ENCODE measurements around the gene ADAMTS10.
"Not testable (repeated sequence)": the region's sequence is repeated elsewhere in the genome, so short reads cannot be mapped to it uniquely, and the experiment has no call there.

The ADAMTS10 gene

DNA sequence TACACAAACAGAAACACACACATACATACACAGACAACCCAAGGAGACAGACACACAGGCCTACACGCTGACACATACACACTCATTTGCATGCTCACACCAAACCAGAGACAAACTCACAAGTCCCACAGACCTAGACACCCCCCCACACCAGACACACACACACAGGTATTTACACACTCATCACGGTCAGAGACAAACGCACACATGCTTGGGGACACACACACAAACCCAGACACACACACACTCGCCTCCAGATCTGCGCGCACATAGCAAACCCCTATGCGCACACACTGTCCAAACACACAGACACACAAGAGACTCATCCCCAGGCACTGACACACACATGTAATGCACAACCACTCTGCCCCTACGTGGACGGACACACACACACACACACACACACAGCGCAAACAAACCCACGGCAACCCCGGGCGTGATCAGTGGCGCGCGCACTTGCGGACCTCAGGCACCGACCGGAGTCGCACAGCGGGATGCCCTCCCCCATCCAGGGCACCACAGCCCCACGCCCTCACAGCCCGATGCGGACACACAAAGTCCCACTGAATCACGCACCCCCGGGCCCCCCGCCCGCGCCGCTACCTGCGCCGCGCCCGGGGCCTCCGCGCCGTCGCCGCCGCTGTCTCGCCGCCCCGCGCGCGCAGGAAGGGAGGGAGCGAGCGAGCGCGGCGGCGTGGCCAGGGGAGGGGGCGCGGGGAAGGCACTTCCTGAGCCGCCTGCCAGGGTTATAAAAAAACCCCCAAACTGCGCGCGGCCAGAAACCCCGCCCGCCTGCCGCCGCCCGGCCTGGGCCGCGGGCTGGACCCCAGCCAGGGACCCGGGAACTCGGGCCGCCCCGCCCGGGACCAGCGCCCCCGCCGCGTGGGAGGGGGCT, at the start of gene ADAMTS10:
Gene ADAMTS10 (minus strand): TSS at position 675 of the 895 bp plus-strand sequence. CDS start 5,005 bp downstream, outside the sequence.
- peak; percentile 43 for DNase-seq (ENCODE audit: low read depth)

DNA sequence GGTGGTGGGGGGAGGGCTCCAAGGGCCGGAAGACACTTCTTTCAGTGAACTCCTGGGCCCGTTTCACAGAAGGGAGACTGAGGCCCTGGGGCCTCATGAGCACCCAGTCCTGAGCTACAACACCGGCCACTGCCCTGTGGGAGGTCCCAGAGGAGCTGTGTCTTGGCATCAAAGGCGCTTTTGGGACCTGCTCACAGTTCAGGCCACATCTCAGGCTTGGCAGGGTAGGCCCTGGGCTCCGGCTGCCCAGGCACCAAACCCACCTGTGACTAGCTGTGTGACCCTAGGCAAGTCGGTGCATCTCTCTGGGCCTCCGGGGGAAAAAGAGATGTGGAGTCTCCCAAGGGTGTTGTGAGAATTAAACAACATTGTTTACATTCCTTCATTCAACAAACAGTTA, 49.4 kb upstream of the ADAMTS10 start:
- no peak for DNase-seq (ENCODE audit: low read depth)

DNA sequence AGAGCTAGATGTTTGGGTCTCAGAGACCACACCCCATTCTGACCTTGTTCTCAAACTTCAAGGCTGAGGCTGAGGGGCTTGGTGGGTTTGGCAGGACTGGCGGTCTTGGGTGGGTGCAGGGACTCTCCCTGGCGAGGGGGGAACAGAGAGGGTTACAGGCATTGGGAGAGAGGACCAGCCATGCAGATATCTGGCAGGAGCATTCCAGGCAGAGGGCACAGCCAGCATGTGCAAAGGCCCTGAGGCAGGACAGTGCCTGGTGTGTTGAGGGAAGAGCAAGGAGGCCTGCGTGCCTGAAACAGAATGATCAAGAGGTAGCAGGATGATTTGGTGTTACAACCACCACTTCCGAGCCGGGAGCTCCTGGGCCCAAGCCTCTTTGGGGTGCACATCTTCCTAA, 47.4 kb upstream of the ADAMTS10 start:
- no peak for DNase-seq (ENCODE audit: low read depth)

DNA sequence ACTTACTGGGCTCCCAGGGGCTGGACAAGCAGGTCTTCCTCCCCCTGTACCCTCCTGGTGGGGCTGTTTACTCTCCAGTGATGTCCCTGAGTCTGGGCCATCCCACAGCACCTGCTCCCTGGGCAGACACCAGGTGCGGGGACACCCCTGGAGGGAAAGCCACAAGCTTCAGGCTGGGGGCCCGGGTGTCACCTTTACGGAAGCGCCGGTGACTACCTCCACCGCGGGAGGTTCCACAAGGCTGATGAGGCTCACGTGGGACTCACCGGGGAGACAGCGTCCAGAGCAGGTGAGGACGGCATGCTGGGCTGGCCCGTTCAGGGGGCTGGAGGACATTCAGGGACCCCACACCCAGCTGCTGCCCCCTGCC, 44.8 kb upstream of the ADAMTS10 start:
- no peak for DNase-seq (ENCODE audit: low read depth)

DNA sequence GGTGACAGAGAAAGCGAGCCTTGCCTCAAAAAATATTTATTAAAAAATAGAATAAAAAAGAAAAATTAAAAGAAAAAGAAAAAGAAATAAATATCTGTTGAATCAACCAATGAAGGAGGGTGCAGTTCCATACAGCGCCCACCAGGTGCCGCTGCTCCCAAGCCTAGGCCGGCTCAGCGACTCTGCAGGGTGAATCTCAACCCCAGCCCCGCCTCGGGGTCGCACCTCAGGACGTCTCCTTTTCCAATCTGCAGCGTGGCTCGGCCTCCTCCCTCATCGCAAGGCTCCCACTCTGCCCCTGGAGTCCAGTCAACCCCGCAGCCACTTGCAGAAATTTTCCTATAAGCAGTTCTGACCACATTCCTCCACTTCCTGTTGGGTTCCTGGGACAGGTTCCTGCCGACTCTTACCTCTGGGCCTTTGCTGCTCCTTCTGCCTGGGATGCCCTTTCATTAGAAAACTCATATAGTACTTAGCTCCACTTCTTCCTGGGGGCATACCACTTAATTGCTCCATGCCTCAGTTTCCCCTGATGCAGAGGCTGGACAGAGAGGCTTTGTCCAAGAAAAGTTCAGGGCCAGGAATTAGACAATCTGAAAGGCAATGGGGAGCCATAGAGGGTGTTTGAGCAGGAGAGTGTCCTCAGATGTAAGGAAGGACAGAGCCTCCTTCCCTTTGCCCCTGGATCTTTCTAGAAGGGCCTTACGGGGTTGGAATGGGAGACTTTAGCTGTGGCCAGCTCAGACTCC, 44.2 kb upstream of the ADAMTS10 start:
- DNase-seq (ENCODE audit: low read depth), result peak; percentile 1

DNA sequence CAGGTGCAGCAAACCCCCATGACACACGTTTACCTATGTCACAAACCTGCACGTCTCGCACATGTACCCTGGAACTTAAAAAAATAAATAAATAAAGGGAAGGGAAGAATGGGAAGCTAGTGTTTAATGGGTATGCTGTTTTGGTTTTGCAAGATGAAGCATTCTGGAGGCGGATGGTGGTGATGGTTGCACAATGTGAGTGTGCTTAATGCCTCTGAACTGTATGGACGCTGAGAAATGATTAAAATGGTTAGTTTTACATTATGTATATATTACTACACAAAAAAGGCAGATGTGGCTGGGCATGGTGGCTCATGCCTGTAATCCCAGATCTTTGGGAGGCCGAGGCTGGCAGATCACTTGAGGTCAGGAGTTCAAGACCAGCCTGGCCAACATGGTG, 37.7 kb upstream of the ADAMTS10 start:
- DNase-seq (ENCODE audit: low read depth), result no peak

DNA sequence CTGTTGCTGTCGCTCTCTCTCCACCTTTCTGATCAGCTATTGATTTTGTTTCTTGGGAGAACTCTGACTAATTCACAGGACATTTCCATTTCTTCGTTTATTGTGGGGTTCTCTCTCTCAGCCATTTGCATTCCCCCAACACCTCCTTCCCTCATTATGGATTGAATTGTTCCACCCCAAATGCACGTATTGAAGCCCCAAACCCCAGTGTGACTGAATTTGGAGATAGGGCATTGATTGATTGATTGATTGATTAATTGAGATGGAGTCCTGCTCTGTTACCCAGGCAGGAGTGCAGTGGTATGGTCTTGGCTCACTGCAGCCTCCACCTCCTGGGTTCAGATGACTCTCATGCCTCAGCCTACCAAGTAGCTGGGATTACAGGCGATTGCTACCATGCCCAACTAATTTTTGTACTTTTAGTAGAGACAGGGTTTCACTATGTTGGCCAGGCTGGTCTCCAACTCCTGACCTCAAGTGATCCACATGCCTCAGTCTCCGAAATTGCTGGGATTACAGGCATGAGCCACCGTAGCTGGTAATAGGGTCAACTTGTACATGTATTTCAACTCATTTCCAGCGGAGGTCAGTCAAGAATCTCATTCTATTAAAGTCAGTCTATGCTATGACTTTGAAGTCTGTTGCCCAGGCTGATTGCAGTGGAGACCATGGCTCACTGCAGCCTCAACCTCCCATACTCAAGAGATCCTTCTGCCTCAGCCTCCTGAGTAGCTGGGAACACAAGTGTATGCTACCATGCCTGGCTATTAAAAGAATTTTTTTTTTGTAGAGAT, 33.5 kb upstream of the ADAMTS10 start:
- DNase-seq (ENCODE audit: low read depth), result no peak

DNA sequence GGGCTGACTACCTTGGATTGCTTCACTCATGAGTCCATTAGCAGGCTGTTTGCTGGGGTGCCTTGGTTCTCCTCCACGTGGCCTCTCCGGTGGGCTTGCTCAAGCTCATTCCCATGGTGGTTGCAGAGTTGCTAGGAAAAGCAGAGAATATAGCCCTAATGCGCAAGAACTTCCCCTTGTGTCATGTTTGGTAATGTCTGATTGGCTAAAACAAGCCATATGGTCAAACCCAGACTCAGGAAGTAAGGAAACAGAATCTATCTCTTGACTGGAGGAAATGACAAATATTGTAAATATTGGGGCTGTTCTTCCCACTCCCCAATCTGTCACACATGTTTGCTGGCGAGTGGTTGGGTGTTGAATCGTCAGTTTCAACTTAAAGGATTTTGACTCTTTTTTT, 32.0 kb upstream of the ADAMTS10 start:
- DNase-seq (ENCODE audit: low read depth), result no peak

DNA sequence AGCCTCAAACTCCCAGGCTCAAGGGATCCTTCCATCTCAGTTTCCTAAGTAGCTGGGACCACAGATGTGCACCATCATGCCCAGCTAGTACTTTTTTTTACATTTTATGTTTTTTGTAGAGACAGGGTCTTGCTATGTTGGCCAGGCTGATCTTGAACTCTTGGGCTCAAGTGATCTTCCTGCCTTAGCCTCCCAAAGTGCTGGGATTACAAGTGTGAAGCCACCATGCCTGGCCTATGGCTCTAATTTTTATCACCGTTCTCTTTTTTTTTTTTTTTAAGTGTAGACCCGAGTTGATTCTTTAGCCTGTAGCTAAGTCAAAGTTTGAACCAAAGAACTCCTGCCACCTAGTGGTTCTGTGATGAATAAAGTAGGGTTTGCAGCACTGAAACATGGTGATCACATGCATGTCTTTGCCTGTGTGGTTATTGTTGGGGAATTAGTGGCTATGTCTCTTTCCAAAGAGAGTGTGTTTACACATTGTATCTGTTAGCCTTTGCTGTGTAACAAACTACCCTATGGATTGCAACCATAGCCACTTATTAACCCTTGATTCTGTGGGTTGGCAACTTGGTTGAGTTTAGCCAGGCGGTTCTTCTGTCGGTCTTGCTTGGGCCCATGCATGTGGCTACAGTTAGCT, 31.5 kb upstream of the ADAMTS10 start:
- peak; percentile 54 for DNase-seq (ENCODE audit: low read depth)

DNA sequence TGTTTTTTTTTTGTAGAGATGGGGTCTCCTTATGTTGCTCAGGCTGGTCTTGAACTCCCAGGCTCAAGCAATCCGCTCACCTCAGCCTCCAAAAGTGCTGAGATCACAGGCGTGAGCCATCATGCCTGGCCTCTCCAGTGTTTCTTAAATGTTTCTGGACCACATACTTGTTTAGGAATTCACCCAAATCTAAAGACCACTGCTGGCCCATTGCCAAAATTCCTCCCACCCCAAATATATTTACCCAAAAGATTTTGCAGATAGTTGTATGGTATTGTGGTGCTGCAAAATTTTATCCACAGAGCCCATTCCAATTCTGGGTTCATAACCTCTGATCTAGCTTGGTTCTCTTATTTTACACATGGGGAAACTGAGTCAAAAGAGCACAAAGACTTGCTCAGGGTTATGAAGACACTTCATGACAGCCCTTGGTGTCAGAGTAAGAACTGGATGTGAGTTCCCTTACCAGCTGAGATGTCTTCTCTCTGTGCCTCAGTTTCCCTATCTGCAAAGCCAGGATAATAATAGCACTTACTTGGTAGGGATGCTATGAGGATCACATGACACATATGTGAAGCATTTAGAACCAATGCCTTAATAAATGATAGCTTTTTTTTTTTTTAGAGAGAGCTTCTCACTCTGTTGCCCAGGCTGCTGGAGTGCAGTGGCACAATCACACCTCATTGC, 30.8 kb upstream of the ADAMTS10 start:
- DNase-seq (ENCODE audit: low read depth), result no peak

DNA sequence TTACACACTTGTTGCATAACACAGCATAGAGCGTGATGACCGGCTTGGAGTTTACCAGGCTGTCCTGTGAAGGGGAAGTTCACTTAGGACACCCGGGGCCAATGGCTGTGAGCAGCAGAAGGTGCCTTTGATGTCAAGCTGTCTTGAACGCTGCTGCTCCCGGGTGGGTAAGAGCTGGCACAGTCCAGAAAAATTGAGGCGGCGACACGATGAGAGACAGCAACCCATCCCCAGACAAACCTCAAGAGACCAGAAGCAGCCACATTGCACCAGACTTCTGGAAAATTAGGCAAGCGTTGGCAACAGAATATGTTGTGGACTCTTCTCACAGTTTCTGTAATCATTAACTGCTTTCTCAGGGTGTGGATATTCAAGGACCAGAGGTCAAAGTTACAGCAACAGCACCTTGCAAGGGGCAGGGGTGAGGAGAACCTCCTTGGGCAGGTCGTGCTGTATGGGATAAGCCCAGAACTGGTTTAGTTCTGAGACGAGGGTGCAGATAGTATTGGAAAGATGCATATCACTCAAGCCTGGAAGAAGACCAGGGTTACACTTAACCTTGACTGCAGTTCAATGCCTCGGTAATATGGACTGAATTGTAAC, 30.0 kb upstream of the ADAMTS10 start:
- no peak for DNase-seq (ENCODE audit: low read depth)

DNA sequence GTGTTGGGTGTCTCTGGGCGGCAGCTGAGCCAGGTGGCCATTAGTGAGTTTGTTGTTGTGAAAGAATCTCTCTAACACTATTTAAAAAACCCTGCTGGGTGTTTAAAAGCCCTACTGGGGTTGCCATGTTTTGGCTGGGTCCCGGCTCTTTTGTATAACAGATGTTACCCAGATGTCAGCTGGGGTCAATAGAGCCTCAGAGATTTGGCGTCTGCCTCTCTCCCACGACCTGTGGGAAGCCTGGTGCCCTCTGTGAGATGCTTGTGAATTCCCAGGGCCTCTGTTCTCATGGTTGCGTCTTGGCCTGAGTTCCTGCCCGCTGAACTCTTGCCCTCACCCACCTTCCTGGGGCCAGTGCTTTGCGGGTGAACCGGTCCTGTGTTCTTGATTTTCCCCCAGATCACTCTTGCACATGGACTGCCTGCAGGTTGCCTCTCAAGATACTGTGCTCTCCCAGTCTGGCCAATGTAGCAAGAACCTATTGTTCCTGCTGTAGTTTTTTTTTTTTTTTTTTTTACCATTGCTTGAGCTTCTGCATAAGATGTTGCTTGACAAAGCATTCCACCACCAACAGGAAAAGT, 29.4 kb upstream of the ADAMTS10 start:
- DNase-seq (ENCODE audit: low read depth), result no peak

DNA sequence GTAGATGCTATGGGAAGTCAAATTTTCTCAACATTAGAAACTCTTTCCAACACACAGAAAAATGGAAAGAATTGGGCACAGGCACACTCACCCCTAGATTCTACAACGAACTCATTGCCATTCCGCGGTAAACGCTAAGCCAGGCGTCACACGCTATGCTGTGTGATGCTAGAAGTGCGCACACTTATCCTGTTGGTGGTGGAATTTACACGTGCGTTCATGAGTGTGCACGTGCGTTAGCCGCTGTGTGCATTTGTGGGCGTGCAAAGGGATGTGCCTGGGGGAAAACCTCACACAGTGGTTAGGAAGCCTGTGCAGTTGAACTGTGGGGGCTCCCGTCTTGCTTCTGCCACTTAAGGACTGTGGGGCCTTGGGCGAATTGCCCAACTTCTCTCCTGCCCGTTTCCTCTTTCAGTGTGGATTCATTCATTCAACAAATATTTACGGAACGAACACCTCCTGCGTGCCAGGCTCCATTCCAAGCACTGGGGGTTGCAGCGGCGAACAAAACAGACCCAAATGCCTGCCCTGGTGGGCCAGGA, 27.6 kb upstream of the ADAMTS10 start:
- DNase-seq (ENCODE audit: low read depth), result peak; percentile 32

DNA sequence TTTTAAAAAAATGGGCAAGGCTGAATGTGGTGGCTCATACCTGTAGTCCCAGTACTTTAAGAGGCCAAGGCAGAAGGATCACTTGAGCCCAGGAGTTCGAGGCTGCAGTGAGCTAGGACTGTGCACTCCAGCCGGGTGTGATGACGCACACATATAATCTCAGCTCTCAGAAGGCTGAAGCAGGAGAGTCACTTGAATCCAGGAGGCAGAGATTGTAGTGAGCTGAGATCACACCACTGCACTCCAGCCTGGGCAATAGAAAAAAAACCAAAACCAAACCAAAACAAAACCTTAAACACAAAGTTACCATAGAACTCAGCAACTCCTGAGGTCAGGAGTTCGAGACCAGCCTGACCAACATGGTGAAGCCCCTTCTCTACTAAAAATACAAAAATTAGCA, 26.6 kb upstream of the ADAMTS10 start:
- DNase-seq (ENCODE audit: low read depth), result not testable (repeated sequence)

DNA sequence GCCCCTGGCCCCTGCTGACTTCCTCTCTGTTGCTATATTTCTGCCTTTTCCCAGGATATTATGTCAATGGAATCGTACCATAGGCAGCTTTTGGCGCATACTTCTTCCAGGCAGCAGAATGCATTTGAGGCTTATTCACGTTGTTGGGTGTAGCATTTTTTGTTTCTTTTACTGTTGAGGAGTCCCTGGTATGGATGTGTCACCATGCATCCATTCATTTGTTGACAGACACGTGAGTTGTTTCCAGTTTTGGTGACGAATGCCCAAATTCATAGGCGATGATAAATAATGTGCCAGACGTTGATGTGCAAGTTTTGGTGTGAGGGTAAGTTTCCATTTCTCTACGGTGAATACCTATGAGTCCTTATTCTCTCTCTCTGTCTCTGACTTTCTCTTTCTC, 24.9 kb upstream of the ADAMTS10 start:
- DNase-seq (ENCODE audit: low read depth), result no peak

DNA sequence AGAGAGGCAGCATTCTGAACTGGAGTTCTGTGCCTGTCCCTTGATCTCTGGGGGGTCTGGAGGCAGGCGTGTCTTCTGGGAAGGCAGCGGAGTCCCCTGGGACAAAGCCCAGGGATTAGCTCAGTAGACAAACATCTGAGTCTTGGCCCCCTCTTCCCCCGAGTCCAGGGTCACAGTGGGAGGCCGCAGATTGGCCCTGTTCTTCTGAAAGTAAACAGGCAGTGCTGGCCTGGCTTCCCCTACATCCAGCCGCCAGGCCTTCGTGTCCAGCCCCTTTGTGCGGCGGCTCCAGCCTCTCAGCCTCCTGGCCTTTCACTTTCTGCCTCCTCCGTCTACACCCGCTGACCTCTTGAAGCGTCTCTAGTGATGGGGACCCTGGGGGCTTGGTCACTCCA, 20.9 kb upstream of the ADAMTS10 start:
- no peak for DNase-seq (ENCODE audit: low read depth)

DNA sequence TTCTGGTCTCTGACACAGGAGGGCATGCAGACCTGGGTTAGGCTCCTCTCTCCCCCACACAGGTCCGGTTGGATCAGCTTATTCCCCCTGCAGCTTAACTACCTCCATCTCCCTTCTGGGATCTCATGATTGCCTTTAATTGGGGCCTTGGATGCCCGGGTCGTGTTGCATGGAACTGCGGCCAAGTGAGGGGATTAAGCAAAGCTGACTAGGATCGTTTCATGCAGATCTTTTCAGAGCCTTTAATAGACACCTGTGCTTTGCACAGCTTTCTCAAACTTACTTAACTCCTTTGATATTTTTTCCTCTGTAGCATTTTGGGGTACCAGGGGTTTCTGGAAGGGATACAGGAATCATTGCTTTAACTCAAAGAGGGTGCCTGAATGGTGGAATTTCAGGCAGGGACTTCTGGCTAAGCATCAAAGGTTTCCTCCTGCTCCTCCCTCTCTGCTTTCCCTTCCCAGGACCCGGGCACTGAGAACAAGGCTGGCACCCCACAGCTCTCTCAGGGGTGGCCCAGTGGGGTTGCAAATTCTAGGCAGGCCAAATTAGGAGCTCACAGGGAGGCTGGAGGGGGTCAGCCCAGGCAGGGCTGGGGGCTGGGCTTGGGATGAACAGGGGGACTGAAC, 20.4 kb upstream of the ADAMTS10 start:
- DNase-seq (ENCODE audit: low read depth), result no peak

DNA sequence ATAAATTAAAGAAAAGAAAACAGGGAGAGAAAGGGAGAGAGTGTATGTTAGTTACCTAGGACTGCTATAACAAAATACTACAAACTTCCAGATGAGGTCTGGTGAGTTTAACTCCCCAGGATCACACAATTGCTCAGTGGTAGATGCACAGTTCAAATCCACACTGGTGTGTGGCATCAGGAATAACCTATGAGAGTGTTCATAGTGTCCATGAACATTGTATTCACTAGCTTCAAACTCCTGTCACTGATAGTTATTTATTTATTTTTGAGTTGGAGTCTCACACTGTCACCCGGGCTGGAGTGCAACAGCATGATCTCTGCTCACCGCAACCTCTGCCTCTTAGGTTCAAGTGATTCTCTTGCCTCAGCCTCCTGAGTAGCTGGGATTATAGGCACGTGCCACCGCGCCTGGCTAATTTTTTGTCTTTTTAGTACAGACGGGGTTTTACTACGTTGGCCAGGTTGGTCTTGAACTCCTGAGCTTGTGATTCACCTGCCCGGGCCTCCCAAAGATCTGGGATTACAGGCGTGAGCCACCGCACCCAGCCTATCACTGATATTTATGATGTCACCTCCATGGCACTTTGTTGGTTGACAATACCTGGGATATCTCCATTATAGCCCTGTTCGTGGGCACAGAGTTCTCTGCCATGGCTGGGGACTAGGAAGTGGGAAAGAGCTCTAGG, 19.6 kb upstream of the ADAMTS10 start, which contains the start of gene NFILZ:
Gene NFILZ (plus strand): TSS at position 638 of the 688 bp plus-strand sequence. CDS start 46,133 bp downstream, outside the sequence.
- DNase-seq (ENCODE audit: low read depth), result no peak

DNA sequence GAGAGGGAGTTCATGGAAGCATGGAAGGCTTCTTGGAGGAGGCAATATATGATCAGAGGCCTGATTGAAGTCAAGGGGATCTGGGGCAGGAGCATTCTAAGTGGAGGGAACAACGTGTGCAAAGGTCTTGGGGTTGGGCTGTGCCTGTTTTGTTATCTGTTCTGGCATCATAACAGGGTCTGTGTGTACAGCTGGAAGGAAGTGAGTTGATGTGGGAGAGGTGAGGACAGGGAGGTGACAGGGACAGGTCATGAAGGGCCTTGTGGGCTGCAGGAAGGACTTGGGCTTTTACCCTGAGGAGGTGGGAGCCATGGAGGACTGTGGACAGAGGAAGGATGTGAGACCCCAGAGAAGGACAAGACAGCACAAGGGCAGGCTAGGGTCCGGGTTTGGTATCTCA, 18.7 kb upstream of the ADAMTS10 start:
- DNase-seq (ENCODE audit: low read depth), result no peak

Data from amniotic epithelial cell (primary cell).